BE2C (cell line): ENCODE data around the gene PPP1CB.

Experiments
- DNase-seq: peaks from one replicate; pipeline ENCODE4 v3.0.0-alpha.2; 2020
- H3K27me3 ChIP-seq: fragments of 250-450 bp; sonication (Bioruptor Pico); 2 replicates; pipeline ENCODE4 v1.5.1; 2020; ENCODE audit warnings: mild to moderate bottlenecking
- H3K36me3 ChIP-seq: fragments of 250-450 bp; sonication (Bioruptor Pico); 2 replicates; pipeline ENCODE4 v1.5.1; 2020; ENCODE audit warnings: mild to moderate bottlenecking
- H3K4me1 ChIP-seq: fragments of 250-450 bp; sonication (Bioruptor Pico); 2 replicates; pipeline ENCODE4 v1.5.1; 2020
- H3K4me3 ChIP-seq: 2 replicates; pipeline ENCODE4 v1.5.1; 2011; ENCODE audit warnings: low read depth, low read length
- H3K9me3 ChIP-seq: fragments of 250-450 bp; sonication (Bioruptor Pico); 2 replicates; pipeline ENCODE4 v1.5.1; 2020
- TF ChIP-seq, protein P1 (sequence below): IDR thresholded peaks from 2 replicates; pipeline ENCODE4 v1.5.1; 2012; ENCODE audit warnings: mild to moderate bottlenecking, low read depth, low read length

The PPP1CB gene

DNA sequence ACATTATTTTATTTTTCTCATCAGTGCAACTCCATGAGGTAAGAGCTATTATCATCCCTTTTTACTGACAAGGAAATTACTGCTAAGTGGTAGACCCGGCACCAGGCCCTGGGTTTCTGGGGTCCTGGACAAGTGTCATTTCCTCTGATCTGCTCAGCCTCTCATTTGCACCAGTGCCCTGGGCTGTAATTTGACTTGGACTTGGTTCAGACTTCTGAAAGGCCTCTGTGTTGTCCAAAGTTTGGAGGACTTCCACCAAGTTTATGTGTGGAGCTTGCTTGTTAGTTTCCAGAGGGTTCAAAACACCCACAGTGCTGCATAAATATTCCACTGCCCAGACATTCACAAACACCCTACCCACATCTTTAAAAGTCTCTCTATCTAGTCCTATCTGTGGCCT is 44.0 kb upstream of the PPP1CB start:
- H3K4me3 ChIP-seq = no peak overlapping the region
- TF ChIP-seq, protein P1, sequence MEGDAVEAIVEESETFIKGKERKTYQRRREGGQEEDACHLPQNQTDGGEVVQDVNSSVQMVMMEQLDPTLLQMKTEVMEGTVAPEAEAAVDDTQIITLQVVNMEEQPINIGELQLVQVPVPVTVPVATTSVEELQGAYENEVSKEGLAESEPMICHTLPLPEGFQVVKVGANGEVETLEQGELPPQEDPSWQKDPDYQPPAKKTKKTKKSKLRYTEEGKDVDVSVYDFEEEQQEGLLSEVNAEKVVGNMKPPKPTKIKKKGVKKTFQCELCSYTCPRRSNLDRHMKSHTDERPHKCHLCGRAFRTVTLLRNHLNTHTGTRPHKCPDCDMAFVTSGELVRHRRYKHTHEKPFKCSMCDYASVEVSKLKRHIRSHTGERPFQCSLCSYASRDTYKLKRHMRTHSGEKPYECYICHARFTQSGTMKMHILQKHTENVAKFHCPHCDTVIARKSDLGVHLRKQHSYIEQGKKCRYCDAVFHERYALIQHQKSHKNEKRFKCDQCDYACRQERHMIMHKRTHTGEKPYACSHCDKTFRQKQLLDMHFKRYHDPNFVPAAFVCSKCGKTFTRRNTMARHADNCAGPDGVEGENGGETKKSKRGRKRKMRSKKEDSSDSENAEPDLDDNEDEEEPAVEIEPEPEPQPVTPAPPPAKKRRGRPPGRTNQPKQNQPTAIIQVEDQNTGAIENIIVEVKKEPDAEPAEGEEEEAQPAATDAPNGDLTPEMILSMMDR = no peak
- DNase-seq = no peak
- no peaks in the 10 kb centered on the region for H3K36me3 ChIP-seq
- H3K4me1 ChIP-seq = no peaks in the 10 kb centered on the region
- H3K27me3 ChIP-seq = no peaks in the 10 kb centered on the region
- 0 out of 2 replicates have a peak, but pooled peaks cover 3% of the 10 kb centered on the region for H3K9me3 ChIP-seq

DNA sequence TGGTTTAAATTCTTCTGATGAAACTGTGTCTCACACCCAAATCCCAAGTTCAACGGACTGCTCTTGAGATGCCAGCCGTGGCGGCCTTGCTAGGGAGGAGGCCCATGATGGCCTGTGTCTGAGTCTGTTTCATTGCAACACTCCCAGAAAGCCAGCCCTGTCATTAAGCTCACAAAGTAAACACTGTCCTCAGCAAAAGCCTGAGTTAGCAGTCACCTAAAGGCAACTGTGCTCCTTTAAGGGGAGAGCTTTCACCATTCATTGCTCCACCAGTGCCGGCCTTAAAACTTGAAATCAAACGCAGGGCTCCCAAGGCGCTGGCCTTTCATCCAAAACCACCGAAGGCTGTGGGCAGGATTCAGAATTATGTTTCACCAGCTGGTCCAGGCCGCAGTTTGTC is 42.5 kb upstream of the PPP1CB start:
- Histone ChIP-seq H3K36me3 (no peaks in the 10 kb centered on the region), H3K4me3 (no peak overlapping the region), H3K27me3 (no peaks in the 10 kb centered on the region), H3K9me3 (0 out of 2 replicates have a peak, but pooled peaks cover 3% of the 10 kb centered on the region), H3K4me1 (no peaks in the 10 kb centered on the region)
- TF ChIP-seq, protein P1 = no peak
- no peak for DNase-seq

DNA sequence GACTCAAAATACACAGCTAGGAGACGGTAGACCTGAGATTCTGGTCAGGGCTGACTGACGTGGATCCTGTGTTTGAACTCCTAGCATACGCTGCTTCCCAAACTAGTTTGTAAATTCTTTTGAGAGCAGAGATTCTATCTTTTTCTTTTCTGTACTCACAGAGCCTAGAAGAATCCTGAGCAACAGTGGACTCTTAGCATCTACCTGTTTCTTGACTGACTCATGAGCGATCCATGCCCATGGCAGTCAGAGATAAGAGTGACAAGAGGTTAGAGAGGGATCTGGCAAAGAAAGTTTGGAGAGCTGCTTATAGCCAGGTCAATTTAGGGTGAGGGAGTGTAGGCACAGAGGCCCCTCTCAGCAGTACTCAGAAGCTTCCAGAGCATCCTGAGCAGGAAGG is 41.1 kb upstream of the PPP1CB start:
- Histone ChIP-seq H3K4me3 (no peak overlapping the region), H3K9me3 (0 out of 2 replicates have a peak, but pooled peaks cover 2% of the 10 kb centered on the region), H3K36me3 (no peaks in the 10 kb centered on the region), H3K4me1 (no peaks in the 10 kb centered on the region), H3K27me3 (no peaks in the 10 kb centered on the region)
- TF ChIP-seq, protein P1 = no peak
- no peak for DNase-seq

DNA sequence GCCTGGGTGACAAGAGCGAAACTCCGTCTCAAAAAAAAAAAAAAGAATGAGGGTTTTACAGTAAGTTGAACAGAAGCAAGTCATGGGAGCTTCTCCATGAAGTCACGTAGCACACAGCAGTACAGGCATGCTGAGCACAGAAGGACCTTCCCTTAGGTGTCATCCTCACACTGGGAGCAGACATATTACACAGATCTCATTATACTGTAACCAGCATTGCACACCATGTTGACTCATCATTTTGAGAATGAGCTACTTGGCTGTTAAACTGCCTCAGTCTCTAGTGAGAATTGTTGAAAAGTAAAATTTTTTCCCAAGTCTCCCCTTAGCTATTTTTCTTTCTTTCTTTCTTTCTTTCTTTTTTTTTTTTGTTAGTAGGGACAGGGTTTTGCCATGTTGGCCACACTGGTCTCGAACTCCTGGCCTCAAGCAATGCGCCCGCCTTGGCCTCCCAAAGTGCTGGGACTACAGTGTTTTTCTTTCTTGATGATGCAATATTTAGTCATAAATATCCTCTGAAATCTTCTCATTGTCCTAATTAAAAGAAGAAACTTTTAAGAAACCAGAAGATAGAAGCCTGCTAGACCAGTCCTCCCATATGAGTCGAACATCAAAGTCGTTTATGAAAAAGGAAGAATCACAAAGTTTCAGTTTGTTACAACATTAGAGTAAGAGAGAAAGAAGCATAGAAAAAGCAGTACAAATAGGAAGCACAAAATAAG is 37.9 kb upstream of the PPP1CB start:
- H3K27me3 ChIP-seq = no peaks in the 10 kb centered on the region
- H3K36me3 ChIP-seq = no peaks in the 10 kb centered on the region
- DNase-seq = no peak
- no peak overlapping the region for H3K4me3 ChIP-seq
- TF ChIP-seq, protein P1 = no peak
- H3K9me3 ChIP-seq = no peaks in the 10 kb centered on the region
- H3K4me1 ChIP-seq = peaks cover 13% of the 10 kb centered on the region

DNA sequence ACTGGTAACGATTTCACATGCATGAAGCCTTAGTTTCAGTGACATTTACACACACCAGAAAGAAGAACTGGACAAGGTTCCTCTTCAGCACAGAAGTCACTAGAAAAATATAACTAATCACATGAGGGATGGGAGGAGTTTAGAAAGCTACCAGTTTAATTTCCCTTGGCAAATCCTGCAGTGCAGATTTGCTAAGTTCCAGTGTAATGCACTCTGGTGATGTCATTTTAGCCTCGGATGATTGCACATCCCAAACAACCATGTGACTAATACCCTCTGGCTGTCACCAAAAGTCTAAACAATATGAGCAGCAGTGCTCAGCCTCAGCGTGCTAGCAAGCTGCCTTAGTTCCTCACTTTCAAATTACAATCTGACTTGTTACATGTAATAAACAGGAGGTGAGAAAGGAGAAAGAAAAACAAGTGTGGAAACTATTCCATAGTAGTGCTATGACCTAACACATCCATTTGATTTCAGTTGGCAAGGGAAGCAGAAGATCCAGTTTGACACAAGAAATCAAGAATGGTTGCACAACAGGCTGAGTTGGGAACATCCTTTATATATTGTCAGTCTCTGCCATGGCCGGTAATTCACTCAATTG is 35.3 kb upstream of the PPP1CB start:
- DNase-seq = peak; percentile 65
- Histone ChIP-seq H3K9me3 (no peaks in the 10 kb centered on the region), H3K27me3 (no peaks in the 10 kb centered on the region), H3K4me3 (no peak overlapping the region), H3K4me1 (peaks cover 13% of the 10 kb centered on the region), H3K36me3 (no peaks in the 10 kb centered on the region)
- TF ChIP-seq, protein P1 = no peak

DNA sequence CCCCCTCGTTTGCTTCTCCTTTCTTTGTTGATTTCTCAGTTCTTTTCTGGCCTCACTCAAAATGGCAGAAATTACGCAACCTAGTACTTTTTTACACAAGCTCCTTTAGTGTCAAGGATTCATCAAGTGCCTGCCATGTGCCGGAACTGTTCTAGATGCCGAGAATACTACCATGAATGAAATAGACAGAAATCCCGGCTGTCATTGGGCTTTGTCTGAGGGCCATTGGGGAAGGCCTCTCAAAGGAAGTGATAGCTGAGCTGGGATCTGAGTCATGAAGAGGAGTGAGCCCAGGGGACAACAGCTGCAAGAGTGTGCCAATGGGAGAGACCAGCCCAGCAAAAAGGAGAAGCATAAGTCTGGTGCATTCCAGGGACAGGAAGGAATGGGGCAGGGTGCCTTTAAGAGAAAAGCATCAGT is 34.3 kb upstream of the PPP1CB start:
- H3K4me3 ChIP-seq = no peak overlapping the region
- no peaks in the 10 kb centered on the region for H3K9me3 ChIP-seq
- no peaks in the 10 kb centered on the region for H3K36me3 ChIP-seq
- no peak for DNase-seq
- no peaks in the 10 kb centered on the region for H3K27me3 ChIP-seq
- H3K4me1 ChIP-seq = peaks cover 13% of the 10 kb centered on the region
- TF ChIP-seq, protein P1 = no peak
